HG02981 (cell line): Measurements from ENCODE around the gene NDUFB10.
A peak's percentile ranks its signal among the peaks of the same experiment; 100 is the strongest.

ENCODE experiments used
- ATAC-seq: cut with Tn5 transposase; IDR thresholded peaks from one replicate; pipeline ENCODE4 v1.9.1; 2021; ENCODE audit warnings: mild to moderate bottlenecking, moderate library complexity; ENCODE audit not compliant: unreplicated experiment

The NDUFB10 gene

GRCh38 chr16:1982013-1982433 is 22.7 kb downstream of the NDUFB10 start:
- ATAC-seq, result no peak

DNA sequence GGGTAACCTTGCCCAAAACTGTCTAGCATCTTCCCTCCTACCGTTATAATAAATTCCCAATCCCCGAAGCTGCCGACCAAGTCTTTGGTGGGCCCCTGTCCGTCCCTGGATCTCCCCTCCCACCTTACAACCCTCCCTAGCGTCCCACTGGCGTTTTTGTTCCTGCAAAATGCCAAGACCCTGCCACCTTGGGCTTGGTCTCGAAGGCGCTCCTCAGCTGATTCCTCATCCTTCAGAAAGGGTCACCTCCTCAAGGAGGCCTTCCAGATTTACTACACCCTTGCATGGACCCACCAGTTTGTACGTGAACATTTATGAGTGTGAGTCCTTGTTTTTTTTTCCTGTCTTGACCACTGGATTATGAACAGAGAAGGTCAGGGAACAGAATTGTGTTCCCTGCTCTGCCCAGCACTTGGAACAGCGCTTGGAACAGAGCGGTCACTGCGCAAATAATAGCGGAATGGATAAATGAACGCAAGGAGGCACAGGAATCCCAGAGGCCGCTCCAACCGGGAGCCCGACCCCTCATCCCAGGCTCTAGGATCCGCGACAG is 23.7 kb downstream of the NDUFB10 start:
- no peak for ATAC-seq

GRCh38 chr16:1983544-1984346 is 24.4 kb downstream of the NDUFB10 start, which contains the start of gene GFER:
GFER (plus strand) TSS chr16:1984193; CDS start chr16:1984219, 26 bp downstream.
- peak; percentile 65 for ATAC-seq

GRCh38 chr16:1984347-1985225 is 25.2 kb downstream of the NDUFB10 start:
- peak; percentile 14 for ATAC-seq

DNA sequence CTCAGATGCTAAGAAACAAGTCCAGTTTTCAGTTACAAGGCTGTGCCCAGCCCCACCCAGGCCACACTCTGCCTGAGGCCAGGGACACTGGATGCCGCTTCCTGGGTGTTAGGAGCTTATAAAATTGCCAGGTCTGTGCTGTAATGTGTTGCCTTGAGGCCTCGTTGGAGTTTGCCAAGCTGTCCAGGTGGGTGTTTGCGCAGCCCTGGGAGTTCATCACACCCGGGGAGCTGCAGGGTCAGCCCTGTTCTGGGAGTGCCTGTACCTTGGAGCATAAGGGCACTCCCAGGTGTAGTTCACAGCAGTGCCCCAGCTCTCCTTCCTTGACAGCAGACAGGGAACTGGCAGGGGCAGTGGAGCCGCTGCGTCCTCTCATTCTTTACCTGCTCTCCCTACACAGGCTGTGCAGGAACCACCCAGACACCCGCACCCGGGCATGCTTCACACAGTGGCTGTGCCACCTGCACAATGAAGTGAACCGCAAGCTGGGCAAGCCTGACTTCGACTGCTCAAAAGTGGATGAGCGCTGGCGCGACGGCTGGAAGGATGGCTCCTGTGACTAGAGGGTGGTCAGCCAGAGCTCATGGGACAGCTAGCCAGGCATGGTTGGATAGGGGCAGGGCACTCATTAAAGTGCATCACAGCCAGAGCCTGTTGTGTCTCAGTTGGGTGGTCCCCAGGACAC is 26.3 kb downstream of the NDUFB10 start:
- ATAC-seq, result no peak

- ATAC-seq, result no peak
Observed at GRCh38 chr16:1987198-1987597, 27.9 kb downstream of the NDUFB10 start.

DNA sequence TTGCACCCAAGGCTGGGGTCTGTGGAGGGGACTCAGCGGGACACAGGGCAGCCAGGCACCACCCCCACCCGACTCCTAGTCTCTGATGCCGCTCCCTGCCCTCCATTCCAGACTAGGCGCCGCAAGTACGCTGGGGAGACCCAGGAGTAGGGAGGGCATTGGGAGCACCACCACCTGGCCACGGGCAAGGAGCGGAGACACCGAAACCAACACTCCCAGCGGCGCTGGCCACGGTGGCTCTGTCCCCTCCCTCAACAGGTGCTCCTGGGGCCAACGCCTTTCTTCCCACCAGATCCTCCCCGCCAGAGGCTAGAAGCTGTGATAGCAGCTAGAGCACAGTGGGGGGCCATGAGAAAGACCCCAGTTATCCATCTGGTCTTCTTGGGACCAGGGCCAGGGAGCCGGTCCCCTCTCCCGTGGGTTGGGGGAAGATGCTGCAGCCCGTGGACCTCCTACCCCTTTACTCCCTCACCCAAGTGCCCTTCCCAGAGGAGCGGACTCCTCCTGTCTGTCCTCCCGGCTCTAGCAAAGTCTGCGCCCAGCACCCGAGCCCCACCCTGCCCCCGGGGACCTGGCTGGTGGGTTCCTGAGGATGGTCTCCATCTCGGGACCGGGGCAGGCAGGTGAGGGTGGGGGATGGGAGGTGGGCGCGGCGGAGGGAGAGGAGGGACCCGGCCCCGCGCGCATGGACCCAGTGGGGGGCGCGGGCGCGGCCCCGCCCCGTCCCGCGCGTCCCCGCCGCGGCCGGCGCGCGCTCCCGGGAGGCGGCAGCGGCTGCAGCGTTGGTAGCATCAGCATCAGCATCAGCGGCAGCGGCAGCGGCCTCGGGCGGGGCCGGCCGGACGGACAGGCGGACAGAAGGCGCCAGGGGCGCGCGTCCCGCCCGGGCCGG is 30.1 kb downstream of the NDUFB10 start, which contains the start of gene SYNGR3:
TSS of gene SYNGR3 (plus strand) at position 762 of the 892 bp plus-strand sequence. CDS start 133 bp downstream, outside the sequence.
- ATAC-seq, result no peak

DNA sequence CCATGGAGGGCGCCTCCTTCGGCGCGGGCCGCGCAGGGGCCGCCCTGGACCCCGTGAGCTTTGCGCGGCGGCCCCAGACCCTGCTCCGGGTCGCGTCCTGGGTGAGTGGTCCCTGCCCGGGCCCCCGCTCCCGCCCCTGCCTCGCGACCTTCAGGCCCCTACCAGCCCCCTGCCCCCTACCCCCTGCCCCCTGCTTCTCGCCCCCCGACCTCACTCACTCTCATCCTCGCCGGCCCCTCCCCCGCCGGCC is 30.7 kb downstream of the NDUFB10 start:
- no peak for ATAC-seq

DNA sequence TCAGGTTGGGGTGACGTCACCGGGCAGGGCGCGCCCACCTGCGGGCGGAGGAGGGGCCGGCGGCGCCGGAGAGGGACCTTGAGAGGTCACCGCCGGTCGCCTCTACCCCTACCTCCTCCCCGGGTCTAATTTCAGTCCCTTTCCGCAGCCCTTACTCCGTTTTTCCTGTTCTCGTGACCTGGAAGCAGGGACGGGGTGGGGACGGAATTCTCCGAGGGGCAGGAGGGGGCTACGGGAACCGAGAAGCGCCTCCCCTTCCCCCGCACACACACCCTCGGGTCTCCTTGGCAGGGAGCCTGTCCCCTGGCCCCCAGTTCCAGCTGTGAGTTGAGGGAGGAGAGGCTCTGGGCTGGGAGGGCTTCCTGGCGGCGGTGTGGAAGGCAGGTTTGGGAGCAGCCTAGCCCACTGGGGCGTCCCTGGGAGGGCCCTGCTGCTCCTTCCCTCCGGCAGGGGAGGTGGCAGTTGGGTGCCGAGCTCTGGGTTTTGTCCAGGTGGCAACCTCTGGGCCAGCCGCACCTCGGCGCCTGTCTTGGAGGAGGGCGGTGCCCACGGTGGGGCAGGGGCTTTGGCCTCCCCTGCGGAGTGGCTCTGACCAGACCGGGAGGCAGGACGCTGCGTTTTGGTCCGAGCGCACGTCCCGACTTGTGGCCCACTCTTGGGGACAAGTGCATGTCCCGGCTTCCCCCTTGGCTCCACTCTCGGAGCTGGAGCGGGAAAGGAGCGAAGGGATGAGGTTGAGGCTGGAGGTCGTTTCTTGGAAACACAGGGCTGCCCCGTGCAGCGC is 31.2 kb downstream of the NDUFB10 start:
- no peak for ATAC-seq

DNA sequence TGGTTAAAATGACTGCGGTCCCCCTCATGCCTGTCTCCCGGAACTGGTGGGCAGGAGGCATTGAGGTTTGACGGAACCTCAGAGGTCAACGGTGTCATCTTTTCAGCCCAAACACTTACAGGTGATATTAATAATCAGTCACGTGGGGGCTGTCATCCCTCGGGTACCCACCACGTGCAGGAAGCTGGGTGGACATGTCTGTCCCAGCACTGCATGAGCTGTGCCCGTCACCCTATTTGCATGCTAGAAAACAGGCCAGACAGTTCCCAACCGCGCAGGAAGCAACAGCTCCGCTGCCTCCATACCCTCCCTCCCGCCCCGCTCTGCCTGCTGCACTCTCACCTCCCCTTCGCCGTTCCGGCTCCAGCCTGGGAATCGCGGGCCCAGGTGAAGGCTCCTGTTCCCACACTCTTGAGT is 31.8 kb downstream of the NDUFB10 start:
- ATAC-seq, result peak; percentile 31

- no peak for ATAC-seq
Observed at GRCh38 chr16:1991588-1991947, 32.2 kb downstream of the NDUFB10 start.

- ATAC-seq, result peak; percentile 43
Observed at GRCh38 chr16:1991948-1992703, 32.8 kb downstream of the NDUFB10 start.

DNA sequence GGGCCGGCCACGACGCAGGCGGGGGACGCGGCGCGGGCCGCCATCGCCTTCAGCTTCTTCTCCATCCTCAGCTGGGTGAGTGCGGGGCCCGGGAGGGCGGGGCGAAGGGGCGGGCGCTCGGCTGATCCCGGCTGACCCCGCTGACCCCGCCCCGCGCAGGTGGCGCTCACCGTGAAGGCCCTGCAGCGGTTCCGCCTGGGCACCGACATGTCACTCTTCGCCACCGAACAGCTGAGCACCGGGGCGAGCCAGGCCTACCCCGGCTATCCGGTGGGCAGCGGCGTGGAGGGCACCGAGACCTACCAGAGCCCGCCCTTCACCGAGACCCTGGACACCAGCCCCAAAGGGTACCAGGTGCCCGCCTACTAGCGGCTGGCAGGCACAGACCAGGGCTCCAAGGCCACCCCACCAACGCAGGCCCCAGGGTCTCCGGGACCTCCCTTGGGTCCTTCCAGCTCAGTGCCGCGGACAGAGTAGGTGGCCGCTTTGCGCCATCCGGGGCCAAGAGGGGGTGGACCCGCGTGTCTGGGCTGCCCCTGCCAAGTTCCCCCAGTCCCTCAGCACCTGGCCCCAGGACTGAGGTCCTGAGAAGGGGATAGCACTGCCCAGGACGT is 33.5 kb downstream of the NDUFB10 start:
- ATAC-seq, result no peak

GRCh38 chr16:1993731-1994131 is 34.4 kb downstream of the NDUFB10 start:
- ATAC-seq, result no peak

DNA sequence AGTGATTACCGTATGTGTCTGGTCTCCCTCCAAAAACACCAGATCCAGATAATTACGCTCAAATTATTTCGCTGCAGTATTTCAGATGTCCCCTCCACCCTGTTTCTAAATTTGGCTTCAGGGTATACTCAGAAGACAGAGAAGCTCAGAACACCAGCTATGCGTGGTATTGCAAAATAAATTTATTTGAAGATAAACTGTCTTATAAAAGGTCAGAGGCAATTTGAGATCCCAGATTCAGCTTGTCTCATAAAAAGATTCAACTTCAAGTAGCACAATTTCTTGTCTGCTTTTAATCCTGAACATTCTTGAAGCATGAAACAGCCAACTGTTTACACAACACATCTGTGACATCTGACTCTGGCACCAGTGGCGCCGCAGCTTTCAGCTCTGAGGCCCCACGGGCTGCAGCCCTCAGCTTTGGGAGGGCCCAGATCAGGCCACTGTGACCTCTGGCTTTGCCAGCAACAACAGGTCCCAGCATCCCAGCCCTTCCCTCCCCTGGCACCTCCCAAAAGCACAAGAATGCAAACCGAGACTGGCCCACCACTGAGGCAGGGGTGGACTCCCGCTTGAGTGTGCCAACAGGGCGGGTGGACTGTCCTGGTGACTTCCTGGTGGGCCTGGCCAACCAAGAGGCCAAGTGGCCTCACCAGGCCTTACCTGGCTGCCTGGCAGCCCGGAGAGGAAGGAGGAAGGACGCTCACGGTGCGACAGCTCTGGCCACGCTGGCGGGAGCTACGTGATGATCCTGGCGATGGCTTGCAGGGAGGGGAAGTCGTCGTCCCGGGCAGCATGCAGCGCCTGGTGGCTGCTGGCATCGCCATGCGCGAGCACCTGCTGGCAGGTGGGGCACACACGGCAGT is 38.4 kb downstream of the NDUFB10 start:
- ATAC-seq, result no peak

DNA sequence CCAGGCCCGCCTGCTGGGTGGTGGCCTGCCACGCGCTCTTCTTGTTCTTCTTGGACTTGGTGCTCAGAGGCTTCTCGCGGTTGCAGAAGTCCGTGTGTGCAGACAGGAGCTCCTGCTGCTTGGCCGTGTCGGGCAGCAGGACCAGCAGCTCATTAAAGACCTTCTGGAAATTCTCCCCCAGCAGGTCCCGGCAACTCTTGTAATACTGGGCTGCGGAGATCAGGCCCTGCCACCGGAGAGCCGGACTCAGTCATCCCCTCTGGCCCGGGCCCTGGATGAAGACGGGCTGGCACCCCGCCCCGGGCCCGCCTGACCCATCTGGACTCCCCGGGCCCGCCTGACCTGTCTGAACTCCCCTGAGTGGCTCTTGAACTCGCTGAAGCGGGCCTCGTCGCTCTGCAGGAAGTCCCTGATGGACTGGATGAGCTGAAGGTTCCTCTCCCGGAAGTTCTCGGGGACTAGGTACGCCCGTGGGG is 39.1 kb downstream of the NDUFB10 start:
- no peak for ATAC-seq
